HepG2 (cell line): Measurements from ENCODE around the gene SPRED3. TPM values are rescaled to one million over a fixed set of nuclear protein-coding genes. Genes with fewer than 3 reads are reported as not detected.
A peak's percentile ranks its signal among the peaks of the same experiment; 100 is the strongest.

ENCODE experiments used
- ATAC-seq: fragments of 200-7000 bp; cut with Tn5 transposase; 3 replicates; pipeline ENCODE4 v1.9.1; 2020; ENCODE audit warnings: mild to moderate bottlenecking, moderate library complexity
- BruUV-seq: library from RNA; stranded (reverse); fragments of 400-500 nt; replicated peaks from 2 replicates; lab custom pipeline; 2021; lab: Mats Ljungman, UMichigan
- CTCF ChIA-PET: fragments of 300-600 bp; formaldehyde crosslinking; extraction: SDS; loops from one replicate; lab custom pipeline; 2021; ENCODE audit warnings: low total read pairs, inconsistent platforms, low intra/inter-chr PET ratio; lab: Yijun Ruan, JAX
- POLR2A ChIA-PET: fragments of 350-600 bp; sonication (Branson Sonifier 250); formaldehyde crosslinking; loops from one replicate; lab custom pipeline; 2020; ENCODE audit warnings: antibody characterized with exemption, inconsistent platforms; lab: Yijun Ruan, JAX
- DNase-seq: peaks from one replicate; pipeline ENCODE4 v3.0.0-alpha.2; 2015; ENCODE audit warnings: low spot score
- FAIRE-seq: peaks from 3 replicates; lab custom pipeline; 2011; peaks lifted over from hg19 to GRCh38; lab: Jason Lieb, UNC
- H2AFZ ChIP-seq: one replicate; pipeline ENCODE4 v1.6.1; 2011; ENCODE audit warnings: low read length, inconsistent platforms
- H3K27ac ChIP-seq: fragments of 300-600 bp; 3 replicates; pipeline ENCODE4 v1.8.0; 2011; ENCODE audit warnings: mixed run types, mild to moderate bottlenecking, mixed read lengths, low read length, inconsistent platforms; ENCODE audit not compliant: insufficient read depth; ENCODE audit errors: extremely low read length
- H3K27me3 ChIP-seq, 2 experiments: fragments of 200-600 bp in 1 of 2; 2 replicates in 1 of 2; 3 replicates in 1 of 2; pipeline versions ENCODE4 v1.6.0 to v1.8.0; 2011; ENCODE audit warnings: low read length in 2 of 2, mild to moderate bottlenecking in 2 of 2, moderate library complexity in 2 of 2, inconsistent platforms in 1 of 2; ENCODE audit not compliant: insufficient read depth in 2 of 2, control insufficient read depth in 1 of 2
- H3K36me3 ChIP-seq, 2 experiments: fragments of 200-600 bp in 1 of 2; replicated peaks in 1 of 2; 2 replicates in 1 of 2; 3 replicates in 1 of 2; pipeline versions ENCODE4 v1.5.1 to v1.8.0; 2011; ENCODE audit warnings: low read length in 2 of 2, inconsistent platforms in 1 of 2; ENCODE audit not compliant: insufficient read depth in 2 of 2, control insufficient read depth in 1 of 2
- H3K4me1 ChIP-seq: 2 replicates; pipeline ENCODE4 v1.5.1; 2012; ENCODE audit warnings: low read length, inconsistent platforms; ENCODE audit not compliant: insufficient read depth
- H3K4me2 ChIP-seq: 2 replicates; pipeline ENCODE4 v1.6.0; 2011; ENCODE audit warnings: low read depth, low read length, inconsistent platforms
- H3K4me3 ChIP-seq, 3 experiments: fragments of 200-600 bp in 1 of 3; sonication (generic), shearing (Covaris generic) in 1 of 3; replicated peaks in 1 of 3; 2 replicates each; pipeline ENCODE4 v1.5.1; 2011 to 2016; ENCODE audit warnings: low read length in 3 of 3, inconsistent platforms in 2 of 3, low read depth in 2 of 3, mild to moderate bottlenecking in 2 of 3, control low read depth in 1 of 3, mixed read lengths in 1 of 3; ENCODE audit not compliant: insufficient read depth in 1 of 3
- H3K79me2 ChIP-seq: one replicate; pipeline ENCODE4 v1.6.1; 2011; ENCODE audit warnings: low read length, inconsistent platforms; ENCODE audit not compliant: insufficient read depth
- H3K9ac ChIP-seq: 2 replicates; pipeline ENCODE4 v1.6.0; 2011; ENCODE audit warnings: mild to moderate bottlenecking, low read depth, low read length, inconsistent platforms; ENCODE audit not compliant: insufficient read depth
- H3K9me3 ChIP-seq: 2 replicates; pipeline ENCODE4 v1.5.1; 2012; ENCODE audit warnings: mild to moderate bottlenecking, low read length
- H4K20me1 ChIP-seq: 2 replicates; pipeline ENCODE4 v1.6.0; 2011; ENCODE audit warnings: inconsistent platforms, mild to moderate bottlenecking, low read length, moderate library complexity; ENCODE audit not compliant: insufficient read depth
- GABPA ChIP-seq, 2 experiments: IDR thresholded peaks; 2 replicates each; pipeline ENCODE4 v1.6.1; 2011 to 2016; ENCODE audit warnings: low read depth in 2 of 2, low read length in 1 of 2, missing biosample characterization in 1 of 2, missing genetic modification characterization in 1 of 2
- GATA4 ChIP-seq: sonication (generic); IDR thresholded peaks from 2 replicates; pipeline ENCODE4 v1.6.1; 2016; ENCODE audit warnings: antibody characterized with exemption, low read depth, borderline replicate concordance
- HNRNPLL ChIP-seq: fragments of 200-400 bp; formaldehyde crosslinking; IDR thresholded peaks from 2 replicates; pipeline ENCODE4 v1.6.1; 2017; ENCODE audit warnings: mild to moderate bottlenecking, low read depth, low read length; ENCODE audit not compliant: poor library complexity, severe bottlenecking
- KDM1A ChIP-seq: IDR thresholded peaks from 2 replicates; pipeline ENCODE4 v1.6.1; 2016; ENCODE audit warnings: missing compliant biosample characterization
- KLF9 ChIP-seq: IDR thresholded peaks from 2 replicates; pipeline ENCODE4 v1.6.1; 2016; ENCODE audit warnings: low read depth
- MXI1 ChIP-seq: IDR thresholded peaks from 3 replicates; pipeline ENCODE4 v1.6.1; 2012; ENCODE audit warnings: low read depth, low read length, inconsistent platforms, borderline replicate concordance
- MZF1 ChIP-seq: sonication (generic); formaldehyde crosslinking; IDR thresholded peaks from 2 replicates; pipeline ENCODE4 v1.8.1; 2023; ENCODE audit warnings: mild to moderate bottlenecking, missing genetic modification reagents, borderline replicate concordance
- NFE2 ChIP-seq: sonication (generic); formaldehyde crosslinking; IDR thresholded peaks from 2 replicates; pipeline ENCODE4 v1.4.0; 2020; ENCODE audit warnings: missing genetic modification reagents
- RBAK ChIP-seq: sonication (generic); formaldehyde crosslinking; IDR thresholded peaks from 2 replicates; pipeline ENCODE4 v1.5.1; 2020; ENCODE audit warnings: mild to moderate bottlenecking, missing genetic modification reagents
- YEATS4 ChIP-seq: sonication (generic); formaldehyde crosslinking; IDR thresholded peaks from 2 replicates; pipeline ENCODE4 v1.4.0; 2020; ENCODE audit warnings: missing genetic modification reagents, borderline replicate concordance
- ZBTB8A ChIP-seq: sonication (generic); formaldehyde crosslinking; IDR thresholded peaks from 2 replicates; pipeline ENCODE4 v1.4.0; 2020; ENCODE audit warnings: mild to moderate bottlenecking, low read depth, missing genetic modification reagents, borderline replicate concordance
- ZMYM3 ChIP-seq: sonication (generic); formaldehyde crosslinking; IDR thresholded peaks from 2 replicates; pipeline ENCODE4 v1.5.1; 2020; ENCODE audit warnings: mild to moderate bottlenecking, missing genetic modification reagents
- ZNF331 ChIP-seq: sonication (generic); formaldehyde crosslinking; IDR thresholded peaks from 2 replicates; pipeline ENCODE4 v1.4.0; 2020; ENCODE audit warnings: missing genetic modification reagents
- ZNF350 ChIP-seq: sonication (generic); formaldehyde crosslinking; IDR thresholded peaks from 2 replicates; pipeline ENCODE4 v1.4.0; 2020; ENCODE audit warnings: mild to moderate bottlenecking, low read depth, missing genetic modification reagents, borderline replicate concordance
- ZNF883 ChIP-seq: sonication (generic); formaldehyde crosslinking; IDR thresholded peaks from 2 replicates; pipeline ENCODE4 v1.5.1; 2020; ENCODE audit warnings: mild to moderate bottlenecking, missing genetic modification reagents; ENCODE audit errors: not compliant biosample characterization
- WGBS: methylation state at CpG from one replicate; pipeline ENCODE4 v1.1.6; 2017; ENCODE audit warnings: low lambda C conversion rate; 5-methylcytosine and 5-hydroxymethylcytosine counted together
- in situ Hi-C: cut with HindIII; loops from 2 replicates; pipeline ENCODE4 v1.10.0; 2017; ENCODE audit warnings: low pct_unique_long_range_greater_than_20kb; ENCODE audit not compliant: extremely low pct_ligation_motif_present
- intact Hi-C: fragments of 100-400 bp; cut with micrococcal nuclease; formaldehyde crosslinking; loops from one replicate; pipeline ENCODE4 v1.10.0; 2022; ENCODE audit not compliant: unreplicated experiment
- polyA plus RNA-seq, 8 experiments: library from polyadenylated mRNA; depleted of rRNA in 3 of 8; stranded (reverse) in 7 of 8; unstranded in 1 of 8; fragments of >200 nt; fragmentation: Illumina TruSeq in 4 of 8; extraction: Trizol in 4 of 8; gene quantifications; 2 replicates each; pipeline versions ENCODE4 v1.2.1 to v1.2.3, GENCODE V29; 2011 to 2016; ENCODE audit warnings: low read depth in 4 of 8, missing spikeins in 1 of 8, mixed read lengths in 1 of 8; ENCODE audit not compliant: insufficient read depth in 1 of 8
- total RNA-seq, 5 experiments: library from RNA; depleted of rRNA; stranded (reverse); fragments of >200 nt; fragmentation: Illumina TruSeq; extraction: Trizol; gene quantifications; 2 replicates each; pipeline ENCODE4 v1.2.3, GENCODE V29; 2016; ENCODE audit warnings: low read depth in 1 of 5
- TF ChIP-seq, protein P1 (sequence below): sonication (generic); formaldehyde crosslinking; IDR thresholded peaks from 2 replicates; pipeline ENCODE4 v1.5.1; 2020; ENCODE audit warnings: mild to moderate bottlenecking, missing genetic modification reagents

The SPRED3 gene
- total and polyA plus RNA-seq, 2 of the 13 experiments (the other 11 are each of a cell fraction or from before 2014, with no cell fraction given): 0.15 to 0.17 TPM

DNA sequence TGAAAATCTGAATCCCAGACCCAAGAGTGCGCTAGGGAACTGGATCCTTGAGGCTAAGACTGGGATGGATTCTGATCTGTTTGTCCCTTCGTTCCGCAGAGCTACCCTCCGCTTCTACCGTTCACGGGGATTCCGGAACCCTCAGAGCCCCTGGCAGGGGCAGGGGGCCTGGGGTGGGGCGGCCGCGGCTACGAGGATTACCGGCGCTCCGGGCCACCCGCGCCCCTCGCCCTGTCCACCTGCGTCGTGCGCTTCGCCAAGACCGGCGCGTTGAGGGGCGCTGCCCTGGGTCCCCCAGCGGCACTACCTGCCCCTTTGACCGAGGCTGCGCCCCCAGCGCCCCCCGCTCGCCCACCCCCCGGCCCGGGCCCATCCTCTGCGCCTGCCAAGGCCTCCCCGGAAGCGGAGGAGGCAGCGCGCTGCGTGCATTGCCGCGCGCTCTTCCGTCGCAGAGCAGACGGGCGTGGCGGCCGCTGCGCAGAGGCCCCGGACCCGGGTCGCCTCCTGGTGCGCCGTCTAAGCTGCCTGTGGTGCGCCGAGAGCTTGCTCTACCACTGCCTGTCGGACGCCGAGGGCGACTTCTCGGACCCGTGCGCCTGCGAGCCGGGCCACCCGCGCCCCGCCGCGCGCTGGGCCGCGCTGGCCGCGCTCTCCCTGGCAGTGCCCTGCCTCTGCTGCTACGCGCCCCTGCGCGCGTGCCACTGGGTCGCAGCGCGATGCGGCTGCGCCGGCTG is 7.1 kb downstream of the SPRED3 start:
- ChIA-PET POLR2A (no interaction called here), CTCF (no interaction called here)
- no TSS peak for BruUV-seq
- TF ChIP-seq GABPA (IDR thresholded peaks at IDR 0.05; ENCODE audit: low read depth, low read length): 0 out of 2 replicates have a peak, but pooled peaks have one; percentile 21
- TF ChIP-seq GABPA (CRISPR knock-in tag; IDR thresholded peaks at IDR 0.05; ENCODE audit: low read depth): no peak
- TF ChIP-seq ZNF331 (CRISPR knock-in tag): no peak
- TF ChIP-seq HNRNPLL: peak; percentile 30
- H3K4me1 ChIP-seq: peaks cover 25% of the 10 kb centered on the region
- H3K27me3 ChIP-seq: peaks cover 4 to 41% of the 10 kb centered on the region in 2 experiments; a peak in 4 of 5 replicates
- WGBS: 48% methylated on average over 7 of the region's 86 CpGs
- no peaks in the 10 kb centered on the region for H3K9me3 ChIP-seq
- intact Hi-C loops: no loop called here
- H3K9ac ChIP-seq: no peak overlapping the region
- in situ Hi-C loops: no loop called here
- H3K79me2 ChIP-seq: no peaks in the 10 kb centered on the region
- no peak for ATAC-seq
- H4K20me1 ChIP-seq: no peaks in the 10 kb centered on the region
- H3K36me3 ChIP-seq: no peaks in the 10 kb centered on the region
- H2AFZ ChIP-seq: no peak overlapping the region
- no peak overlapping the region for H3K4me3 ChIP-seq
- DNase-seq: no peak
- no peak for FAIRE-seq
- H3K4me2 ChIP-seq: no peak overlapping the region
- H3K27ac ChIP-seq: no peak overlapping the region

DNA sequence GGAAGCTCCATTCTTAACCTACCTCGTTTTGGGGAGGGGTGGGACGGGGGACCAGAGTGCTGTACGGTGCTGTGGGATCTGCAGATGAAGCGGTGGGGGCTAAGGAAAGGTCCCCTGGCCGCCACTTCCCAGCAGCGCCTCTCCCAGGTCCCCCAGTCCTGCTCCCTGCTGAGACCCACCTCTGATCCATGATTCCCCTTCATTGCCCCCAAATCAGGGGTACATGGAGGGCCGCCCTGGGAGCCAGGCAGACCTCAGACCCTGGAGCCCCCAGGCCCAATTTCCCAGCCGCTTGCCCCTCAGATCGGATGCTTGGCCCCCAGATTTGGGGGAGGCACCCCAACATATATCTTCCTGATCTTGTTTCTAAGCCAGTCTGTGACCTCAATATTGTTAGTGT is 10.6 kb downstream of the SPRED3 start:
- CTCF ChIA-PET: no interaction called here
- intact Hi-C loops: no loop called here
- TF ChIP-seq KLF9: no peak
- no peak for TF ChIP-seq ZNF350
- no peak for TF ChIP-seq GATA4
- no peak for TF ChIP-seq ZBTB8A
- no peak for TF ChIP-seq KDM1A (CRISPR knock-in tag)
- TF ChIP-seq RBAK (CRISPR knock-in tag): no peak
- TF ChIP-seq NFE2 (CRISPR knock-in tag): no peak
- TF ChIP-seq, protein P1, sequence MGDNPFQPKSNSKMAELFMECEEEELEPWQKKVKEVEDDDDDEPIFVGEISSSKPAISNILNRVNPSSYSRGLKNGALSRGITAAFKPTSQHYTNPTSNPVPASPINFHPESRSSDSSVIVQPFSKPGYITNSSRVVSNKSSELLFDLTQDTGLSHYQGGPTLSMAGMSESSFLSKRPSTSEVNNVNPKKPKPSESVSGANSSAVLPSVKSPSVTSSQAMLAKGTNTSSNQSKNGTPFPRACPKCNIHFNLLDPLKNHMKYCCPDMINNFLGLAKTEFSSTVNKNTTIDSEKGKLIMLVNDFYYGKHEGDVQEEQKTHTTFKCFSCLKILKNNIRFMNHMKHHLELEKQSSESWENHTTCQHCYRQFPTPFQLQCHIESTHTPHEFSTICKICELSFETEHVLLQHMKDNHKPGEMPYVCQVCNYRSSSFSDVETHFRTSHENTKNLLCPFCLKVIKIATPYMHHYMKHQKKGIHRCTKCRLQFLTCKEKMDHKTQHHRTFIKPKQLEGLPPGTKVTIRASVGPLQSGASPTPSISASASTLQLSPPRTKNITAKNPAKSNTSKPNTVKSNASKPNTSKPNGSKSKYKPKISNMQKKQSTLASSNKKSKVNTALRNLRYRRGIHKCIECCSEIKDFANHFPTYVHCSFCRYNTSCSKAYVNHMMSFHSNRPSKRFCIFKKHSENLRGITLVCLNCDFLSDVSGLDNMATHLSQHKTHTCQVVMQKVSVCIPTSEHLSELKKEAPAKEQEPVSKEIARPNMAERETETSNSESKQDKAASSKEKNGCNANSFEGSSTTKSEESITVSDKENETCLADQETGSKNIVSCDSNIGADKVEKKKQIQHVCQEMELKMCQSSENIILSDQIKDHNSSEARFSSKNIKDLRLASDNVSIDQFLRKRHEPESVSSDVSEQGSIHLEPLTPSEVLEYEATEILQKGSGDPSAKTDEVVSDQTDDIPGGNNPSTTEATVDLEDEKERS (CRISPR knock-in tag): no peak
- TF ChIP-seq ZNF883: no peak
- no peak for TF ChIP-seq YEATS4 (CRISPR knock-in tag)
- TF ChIP-seq MXI1: no peak
- no peak for TF ChIP-seq MZF1
- no peak for TF ChIP-seq ZMYM3 (CRISPR knock-in tag)

More for the DNA sequence above, 10.6 kb downstream of the SPRED3 start:
- DNase-seq (no peak), ATAC-seq (no peak), FAIRE-seq (no peak)
- Histone ChIP-seq H3K9me3 (no peaks in the 10 kb centered on the region), H4K20me1 (no peaks in the 10 kb centered on the region), H3K4me2 (no peak overlapping the region), H3K4me1 (0 out of 2 replicates have a peak, but pooled peaks cover 8% of the 10 kb centered on the region), H3K27me3 (peaks cover 6 to 42% of the 10 kb centered on the region in 2 experiments; a peak in 4 of 5 replicates), H3K79me2 (no peaks in the 10 kb centered on the region), H3K4me3 (no peak overlapping the region), H3K27ac (no peak overlapping the region), H3K36me3 (no peaks in the 10 kb centered on the region), H3K9ac (no peak overlapping the region), H2AFZ (no peak overlapping the region)
- in situ Hi-C loops: no loop called here
- POLR2A ChIA-PET: no interaction called here
- BruUV-seq: no TSS peak
- WGBS: 34% methylated on average over 7 of the region's 9 CpGs
